ENCODE measurements around the gene TAAR8. TPM values are rescaled to one million over a fixed set of nuclear protein-coding genes. Genes with fewer than 3 reads are reported as not detected.

TAAR8 gene, protein sequence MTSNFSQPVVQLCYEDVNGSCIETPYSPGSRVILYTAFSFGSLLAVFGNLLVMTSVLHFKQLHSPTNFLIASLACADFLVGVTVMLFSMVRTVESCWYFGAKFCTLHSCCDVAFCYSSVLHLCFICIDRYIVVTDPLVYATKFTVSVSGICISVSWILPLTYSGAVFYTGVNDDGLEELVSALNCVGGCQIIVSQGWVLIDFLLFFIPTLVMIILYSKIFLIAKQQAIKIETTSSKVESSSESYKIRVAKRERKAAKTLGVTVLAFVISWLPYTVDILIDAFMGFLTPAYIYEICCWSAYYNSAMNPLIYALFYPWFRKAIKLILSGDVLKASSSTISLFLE
- total RNA-seq: not detected
- not detected for polyA plus RNA-seq (ENCODE audit: insufficient read length in 2 of 2)
- long read RNA-seq, donor 1: 0 reads
- long read RNA-seq, donor 2: 0 reads
- long read RNA-seq, donor 3: 0 reads
- long read RNA-seq, donor 4: 0 reads

DNA sequence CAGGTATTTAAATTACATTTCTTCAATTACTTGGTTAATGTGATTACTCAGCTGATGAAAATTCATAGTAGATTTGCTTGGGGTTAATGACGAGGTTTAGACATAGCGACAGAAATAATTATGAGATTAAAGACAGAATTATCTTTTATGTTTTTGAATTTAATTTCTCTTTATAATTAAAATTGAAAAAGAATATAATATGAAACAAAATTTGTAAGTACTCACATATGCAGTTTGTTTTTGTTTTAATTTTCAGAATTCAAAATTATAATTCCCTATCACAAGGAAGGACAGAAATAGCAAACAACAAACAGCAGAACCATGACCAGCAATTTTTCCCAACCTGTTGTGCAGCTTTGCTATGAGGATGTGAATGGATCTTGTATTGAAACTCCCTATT is at the start of gene TAAR8:
TAAR8 (plus strand) TSS at position 301 of the 400 bp plus-strand sequence; CDS start at position 322, 21 bp downstream.
- no peak within 1 kb of the TSS for H3K4me3 ChIP-seq (ENCODE audit: low read depth, low read length)
- no peak within 1 kb of the TSS for H3K27ac ChIP-seq (ENCODE audit: low read depth, low read length)
- DNase-seq (ENCODE audit: low read depth in 4 of 6, low spot score in 6 of 6): no peak
- no CpG with 5 or more reads among the region's 2 CpGs for WGBS (ENCODE audit: insufficient coverage)
- H3K27me3 ChIP-seq (ENCODE audit: control insufficient read depth, insufficient read depth, low read length): no peaks in the 10 kb centered on the region
- no peaks in the 10 kb centered on the region for H3K9me3 ChIP-seq (ENCODE audit: control insufficient read depth, insufficient read depth, low read length)
- no peaks in the 10 kb centered on the region for H3K36me3 ChIP-seq (ENCODE audit: control insufficient read depth, insufficient read depth, low read length)
- no peaks in the 10 kb centered on the region for H3K4me1 ChIP-seq (ENCODE audit: control insufficient read depth, insufficient read depth, low read length)

DNA sequence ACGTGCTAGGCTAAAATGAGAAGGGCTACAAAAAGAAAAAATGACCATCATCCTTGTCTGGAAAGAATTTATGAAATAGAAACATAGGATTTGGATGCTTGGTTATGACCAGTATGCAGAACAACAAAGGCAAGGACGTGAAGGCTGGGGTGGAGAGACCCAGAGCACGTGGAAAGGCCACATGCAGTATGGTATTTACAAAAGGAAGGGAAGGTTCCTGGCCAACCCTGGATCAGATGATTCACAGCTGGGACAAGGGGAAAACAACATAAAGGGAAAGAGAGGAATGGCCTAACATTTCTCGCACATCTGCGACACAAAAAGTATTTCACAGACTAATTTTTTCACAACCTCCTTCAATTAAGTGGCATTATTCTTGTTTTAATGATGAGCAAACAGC is 47.7 kb upstream of the TAAR8 start:
- no peak overlapping the region for H3K4me3 ChIP-seq (ENCODE audit: low read depth, low read length)
- WGBS (ENCODE audit: insufficient coverage): 62% methylated on average over 3 of the region's 5 CpGs
- H3K27me3 ChIP-seq (ENCODE audit: control insufficient read depth, insufficient read depth, low read length): no peaks in the 10 kb centered on the region
- H3K9me3 ChIP-seq (ENCODE audit: control insufficient read depth, insufficient read depth, low read length): no peaks in the 10 kb centered on the region
- DNase-seq (ENCODE audit: low read depth in 4 of 6, low spot score in 6 of 6): no peak
- no peaks in the 10 kb centered on the region for H3K4me1 ChIP-seq (ENCODE audit: control insufficient read depth, insufficient read depth, low read length)
- H3K27ac ChIP-seq (ENCODE audit: low read depth, low read length): no peak overlapping the region
- H3K36me3 ChIP-seq (ENCODE audit: control insufficient read depth, insufficient read depth, low read length): peaks cover 4% of the 10 kb centered on the region

DNA sequence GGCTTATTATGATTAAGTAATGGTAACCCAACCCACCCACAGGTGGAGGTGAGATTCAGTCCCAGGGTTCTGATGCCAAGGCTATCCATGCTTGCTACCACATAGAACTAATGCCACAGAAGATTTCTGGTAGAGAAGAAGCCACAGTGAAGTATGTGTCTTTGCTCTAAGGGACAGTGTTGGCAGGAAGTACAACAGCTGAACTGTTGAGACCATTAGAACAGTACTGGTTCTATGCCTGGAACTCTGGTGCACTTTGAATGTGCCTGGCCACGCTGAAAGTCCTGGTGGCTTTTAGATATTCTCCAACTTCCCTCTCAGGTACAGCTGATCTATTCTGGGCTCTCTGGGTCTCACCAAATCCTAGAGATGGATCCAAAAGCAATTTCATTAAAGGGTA is 47.3 kb upstream of the TAAR8 start:
- no peaks in the 10 kb centered on the region for H3K9me3 ChIP-seq (ENCODE audit: control insufficient read depth, insufficient read depth, low read length)
- H3K27ac ChIP-seq (ENCODE audit: low read depth, low read length): no peak overlapping the region
- peaks cover under 1% of the 10 kb centered on the region for H3K36me3 ChIP-seq (ENCODE audit: control insufficient read depth, insufficient read depth, low read length)
- no peaks in the 10 kb centered on the region for H3K27me3 ChIP-seq (ENCODE audit: control insufficient read depth, insufficient read depth, low read length)
- H3K4me3 ChIP-seq (ENCODE audit: low read depth, low read length): no peak overlapping the region
- no CpG with 5 or more reads among the region's 1 CpG for WGBS (ENCODE audit: insufficient coverage)
- DNase-seq (ENCODE audit: low read depth in 4 of 6, low spot score in 6 of 6): no peak
- H3K4me1 ChIP-seq (ENCODE audit: control insufficient read depth, insufficient read depth, low read length): no peaks in the 10 kb centered on the region

DNA sequence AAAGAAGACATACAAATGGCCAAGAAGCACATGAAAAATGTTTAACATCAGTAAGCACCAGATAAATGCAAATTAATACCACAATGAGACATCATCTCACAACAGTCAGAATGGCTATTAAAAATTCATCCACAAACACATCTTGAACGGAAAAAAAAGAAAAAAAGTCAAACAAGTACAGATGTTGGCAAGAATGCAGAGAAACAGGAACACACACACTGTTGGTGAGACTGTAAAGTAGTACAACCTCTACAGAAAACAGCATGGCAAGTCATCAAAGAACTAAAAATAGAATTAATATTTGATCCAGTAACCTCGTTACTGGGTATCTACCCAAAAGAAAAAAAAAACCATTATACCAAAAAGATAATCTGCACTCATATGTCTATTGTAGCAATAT is 46.0 kb upstream of the TAAR8 start:
- H3K9me3 ChIP-seq (ENCODE audit: control insufficient read depth, insufficient read depth, low read length): no peaks in the 10 kb centered on the region
- no peak overlapping the region for H3K27ac ChIP-seq (ENCODE audit: low read depth, low read length)
- no peaks in the 10 kb centered on the region for H3K36me3 ChIP-seq (ENCODE audit: control insufficient read depth, insufficient read depth, low read length)
- no peaks in the 10 kb centered on the region for H3K27me3 ChIP-seq (ENCODE audit: control insufficient read depth, insufficient read depth, low read length)
- no CpG with 5 or more reads among the region's 2 CpGs for WGBS (ENCODE audit: insufficient coverage)
- DNase-seq (ENCODE audit: low read depth in 4 of 6, low spot score in 6 of 6): no peak
- peaks cover 3% of the 10 kb centered on the region for H3K4me1 ChIP-seq (ENCODE audit: control insufficient read depth, insufficient read depth, low read length)
- H3K4me3 ChIP-seq (ENCODE audit: low read depth, low read length): no peak overlapping the region

DNA sequence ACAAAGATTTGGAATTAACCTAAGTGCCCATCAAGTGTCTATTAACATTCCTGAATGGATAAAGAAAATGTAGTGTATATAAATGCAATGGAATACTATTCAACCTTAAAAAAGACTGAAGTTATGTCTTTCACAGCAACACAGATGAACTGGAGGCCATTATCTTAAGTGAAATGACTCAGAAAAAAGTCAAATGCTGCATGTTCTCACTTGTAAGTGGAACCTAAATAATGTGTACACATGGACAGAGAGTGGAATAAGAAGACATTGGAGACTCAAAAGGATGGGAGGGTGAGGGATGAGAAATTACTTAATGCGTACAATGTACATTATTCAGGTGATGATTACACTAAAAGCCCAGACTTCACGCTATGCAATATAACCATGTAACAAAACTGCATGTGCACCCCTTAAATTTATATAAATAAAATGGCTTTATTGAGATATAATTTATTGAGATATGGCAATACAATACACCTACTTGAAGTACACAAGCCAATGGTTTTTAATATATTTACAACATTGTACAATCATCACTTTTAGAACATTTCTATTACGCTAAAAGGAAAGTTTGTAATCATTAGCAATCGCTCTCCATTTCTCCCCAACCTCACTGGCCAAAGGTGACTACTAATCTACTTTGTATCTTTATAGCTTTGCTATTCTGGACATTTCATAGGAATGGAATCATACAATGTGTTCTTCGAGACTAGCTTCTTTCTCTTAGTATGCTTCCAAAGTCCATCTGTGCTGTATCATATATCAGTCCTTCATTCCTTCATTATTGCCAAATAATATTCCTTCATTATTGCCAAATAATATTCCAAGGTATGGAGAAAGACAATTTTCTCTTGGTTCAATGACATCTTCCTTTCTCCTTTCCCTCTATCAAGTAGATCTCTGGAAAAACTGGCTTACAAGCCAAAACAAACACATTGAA is 45.3 kb upstream of the TAAR8 start:
- no peaks in the 10 kb centered on the region for H3K9me3 ChIP-seq (ENCODE audit: control insufficient read depth, insufficient read depth, low read length)
- H3K4me1 ChIP-seq (ENCODE audit: control insufficient read depth, insufficient read depth, low read length): peaks cover 3% of the 10 kb centered on the region
- H3K27ac ChIP-seq (ENCODE audit: low read depth, low read length): no peak overlapping the region
- no CpG with 5 or more reads among the region's 5 CpGs for WGBS (ENCODE audit: insufficient coverage)
- DNase-seq (ENCODE audit: low read depth in 4 of 6, low spot score in 6 of 6): no peak
- H3K4me3 ChIP-seq (ENCODE audit: low read depth, low read length): no peak overlapping the region
- H3K27me3 ChIP-seq (ENCODE audit: control insufficient read depth, insufficient read depth, low read length): no peaks in the 10 kb centered on the region
- no peaks in the 10 kb centered on the region for H3K36me3 ChIP-seq (ENCODE audit: control insufficient read depth, insufficient read depth, low read length)

DNA sequence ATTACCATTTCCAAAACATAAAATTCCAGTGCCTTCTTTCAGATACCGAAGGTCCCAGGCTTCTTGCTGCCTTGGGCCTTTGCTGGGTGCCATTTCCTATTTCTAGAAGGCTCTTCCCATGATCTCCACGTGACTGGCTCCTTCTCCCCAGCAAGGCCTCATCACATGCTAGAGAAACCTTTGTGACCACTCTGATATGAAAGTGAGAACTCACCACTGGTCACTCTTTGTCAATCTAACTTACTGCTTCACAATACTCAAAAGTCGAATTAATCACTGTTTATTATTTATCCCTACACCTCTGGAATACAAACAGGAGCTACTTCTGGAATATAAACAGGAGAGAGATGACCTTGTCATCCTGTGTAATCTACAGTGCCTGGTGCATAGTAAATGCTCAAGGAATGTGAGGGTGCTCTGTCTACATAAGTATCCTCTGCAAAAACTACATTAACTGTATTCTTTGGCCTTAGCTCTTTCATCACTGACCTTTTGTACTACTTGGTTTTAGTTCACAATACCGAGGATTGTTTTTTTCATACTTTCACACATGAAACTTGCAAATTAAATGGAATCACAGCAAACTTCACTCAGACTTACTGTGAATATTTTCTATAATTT is 41.2 kb upstream of the TAAR8 start:
- Histone ChIP-seq H3K9me3 (ENCODE audit: control insufficient read depth, insufficient read depth, low read length) (no peaks in the 10 kb centered on the region), H3K27ac (ENCODE audit: low read depth, low read length) (no peak overlapping the region), H3K4me3 (ENCODE audit: low read depth, low read length) (no peak overlapping the region), H3K4me1 (ENCODE audit: control insufficient read depth, insufficient read depth, low read length) (peaks cover 3% of the 10 kb centered on the region), H3K36me3 (ENCODE audit: control insufficient read depth, insufficient read depth, low read length) (no peaks in the 10 kb centered on the region), H3K27me3 (ENCODE audit: control insufficient read depth, insufficient read depth, low read length) (peaks cover 2% of the 10 kb centered on the region)
- WGBS (ENCODE audit: insufficient coverage): 63% methylated on average over 2 of the region's 4 CpGs
- peak in 1 of 6 donors; percentile 8 for DNase-seq (ENCODE audit: low read depth in 4 of 6, low spot score in 6 of 6)

DNA sequence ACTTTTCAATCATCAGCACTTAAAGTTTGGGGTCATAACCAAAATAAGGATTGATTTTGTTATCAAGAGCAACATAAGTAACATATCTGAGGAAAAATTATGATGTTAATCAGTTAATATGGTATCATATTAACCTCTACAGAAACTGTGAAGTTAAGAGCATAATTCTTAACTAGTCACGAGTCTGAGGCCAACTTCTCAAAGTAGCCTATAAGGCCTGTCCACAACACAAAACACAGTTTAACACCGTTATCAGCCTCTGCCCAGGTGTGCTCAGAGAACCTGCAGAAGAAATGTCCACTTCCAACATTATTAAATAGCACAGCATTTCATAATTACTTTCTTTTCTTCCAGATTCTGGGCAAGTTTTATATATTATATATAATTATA is 40.6 kb upstream of the TAAR8 start:
- H3K27ac ChIP-seq (ENCODE audit: low read depth, low read length): peak overlapping the region; percentile 12
- peak overlapping the region; percentile 83 for H3K4me3 ChIP-seq (ENCODE audit: low read depth, low read length)
- DNase-seq (ENCODE audit: low read depth in 4 of 6, low spot score in 6 of 6): no peak
- peaks cover 2% of the 10 kb centered on the region for H3K27me3 ChIP-seq (ENCODE audit: control insufficient read depth, insufficient read depth, low read length)
- H3K9me3 ChIP-seq (ENCODE audit: control insufficient read depth, insufficient read depth, low read length): no peaks in the 10 kb centered on the region
- no peaks in the 10 kb centered on the region for H3K36me3 ChIP-seq (ENCODE audit: control insufficient read depth, insufficient read depth, low read length)
- H3K4me1 ChIP-seq (ENCODE audit: control insufficient read depth, insufficient read depth, low read length): peaks cover 3% of the 10 kb centered on the region
- 50% methylated on average over 2 of the region's 2 CpGs for WGBS (ENCODE audit: insufficient coverage)

DNA sequence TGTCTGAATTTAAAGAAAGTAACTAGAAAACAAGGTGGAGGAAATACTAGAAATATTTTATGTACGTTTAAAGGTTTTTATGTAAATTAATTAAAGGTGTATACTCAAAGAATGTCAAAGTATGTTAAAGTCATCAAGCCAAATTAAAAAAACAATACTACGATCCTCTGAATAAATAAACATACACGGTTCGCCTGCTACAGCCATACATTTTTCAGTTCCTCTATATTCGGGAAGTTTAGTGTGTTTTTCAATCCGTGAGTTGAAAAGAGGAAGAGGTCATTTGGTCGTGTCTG is 40.2 kb upstream of the TAAR8 start:
- no peak overlapping the region for H3K27ac ChIP-seq (ENCODE audit: low read depth, low read length)
- H3K4me1 ChIP-seq (ENCODE audit: control insufficient read depth, insufficient read depth, low read length): peaks cover 3% of the 10 kb centered on the region
- H3K36me3 ChIP-seq (ENCODE audit: control insufficient read depth, insufficient read depth, low read length): no peaks in the 10 kb centered on the region
- WGBS (ENCODE audit: insufficient coverage): 0% methylated on average over 2 of the region's 7 CpGs
- peak overlapping the region; percentile 83 for H3K4me3 ChIP-seq (ENCODE audit: low read depth, low read length)
- peaks cover 2% of the 10 kb centered on the region for H3K27me3 ChIP-seq (ENCODE audit: control insufficient read depth, insufficient read depth, low read length)
- DNase-seq (ENCODE audit: low read depth in 4 of 6, low spot score in 6 of 6): no peak
- H3K9me3 ChIP-seq (ENCODE audit: control insufficient read depth, insufficient read depth, low read length): no peaks in the 10 kb centered on the region

Data from spinal cord (tissue), 10 donors.